ENCODE results near the gene SRC. TPM values are rescaled to one million over a fixed set of nuclear protein-coding genes. Genes with fewer than 3 reads are reported as not detected.

The SRC gene
- total RNA-seq, 6 experiments from 2014 or later, result 22.0 to 35.6 (median 24.6) TPM

DNA sequence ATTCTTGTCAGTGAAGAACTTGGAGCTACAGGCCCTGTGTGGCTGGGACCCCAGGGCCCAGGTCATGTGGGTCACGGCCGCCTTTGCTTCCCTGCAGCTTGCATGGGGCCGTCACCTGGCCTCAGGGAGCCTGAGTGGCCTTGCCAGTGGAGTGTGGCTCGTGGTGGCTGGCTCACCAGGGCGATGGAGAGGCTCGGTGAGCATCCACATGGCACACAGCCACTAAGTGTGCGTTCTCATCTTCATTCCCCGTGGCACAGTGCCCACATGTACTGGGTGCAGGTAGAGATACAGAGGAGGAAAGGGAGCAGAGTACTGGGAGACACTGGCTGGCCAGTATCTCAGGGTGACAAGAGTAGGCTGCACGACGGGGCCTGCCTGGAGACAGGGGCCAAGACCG lies 35.0 kb upstream of the SRC start:
- H3K4me3 Mint-ChIP-seq, result no peak overlapping the region
- no peaks in the 10 kb centered on the region for H3K9me3 Mint-ChIP-seq
- peaks cover 15% of the 10 kb centered on the region for H3K36me3 Mint-ChIP-seq (ENCODE audit: low read depth)
- H3K27me3 Mint-ChIP-seq (ENCODE audit: insufficient read depth), result 0 out of 2 replicates have a peak, but pooled peaks cover 2% of the 10 kb centered on the region
- no peak for DNase-seq
- TF ChIP-seq CTCF (IDR thresholded peaks at IDR 0.05), result no peak
- peaks cover 49% of the 10 kb centered on the region for H3K4me1 Mint-ChIP-seq (ENCODE audit: low read depth)
- peak overlapping the region; percentile 78 for H3K27ac Mint-ChIP-seq

DNA sequence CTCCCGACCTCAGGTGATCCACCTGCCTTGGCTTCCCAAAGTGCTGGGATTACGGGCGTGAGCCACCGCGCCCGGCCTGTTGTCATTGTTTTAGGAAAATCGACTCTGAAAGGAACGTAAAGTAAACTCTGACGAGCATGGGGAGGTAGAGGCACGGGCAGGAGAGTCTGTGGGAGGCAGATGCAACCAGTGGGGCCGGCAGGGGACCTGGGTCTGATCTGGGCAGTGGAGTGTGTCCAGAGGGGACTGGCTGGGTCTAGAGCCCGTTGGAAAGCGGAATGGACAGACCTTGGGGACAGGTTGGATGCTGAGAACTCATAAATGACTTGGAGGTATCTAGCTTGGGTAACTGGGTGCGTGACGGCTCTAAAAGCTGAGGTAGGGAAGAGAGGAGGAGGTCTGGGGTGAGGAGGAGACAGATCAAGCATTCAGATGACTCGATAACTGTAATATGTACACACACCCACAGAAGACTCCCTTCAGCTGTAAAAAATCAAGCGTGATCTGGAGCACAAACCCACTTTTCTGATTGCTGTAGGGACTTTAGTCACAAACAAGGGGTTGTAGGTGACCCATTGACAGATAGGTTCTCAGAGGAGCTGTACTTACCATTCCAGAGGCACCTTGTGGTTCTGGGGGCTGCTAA lies 34.1 kb upstream of the SRC start:
- Mint-ChIP-seq H3K27me3 (ENCODE audit: insufficient read depth) (0 out of 2 replicates have a peak, but pooled peaks cover 2% of the 10 kb centered on the region), H3K4me1 (ENCODE audit: low read depth) (peaks cover 49% of the 10 kb centered on the region), H3K9me3 (no peaks in the 10 kb centered on the region), H3K4me3 (peak overlapping the region; percentile 13; the same call in 1 of the 2 replicates), H3K27ac (peak overlapping the region; percentile 82), H3K36me3 (ENCODE audit: low read depth) (peaks cover 23% of the 10 kb centered on the region)
- no peak for TF ChIP-seq CTCF (IDR thresholded peaks at IDR 0.05)
- peak; percentile 55 for DNase-seq

DNA sequence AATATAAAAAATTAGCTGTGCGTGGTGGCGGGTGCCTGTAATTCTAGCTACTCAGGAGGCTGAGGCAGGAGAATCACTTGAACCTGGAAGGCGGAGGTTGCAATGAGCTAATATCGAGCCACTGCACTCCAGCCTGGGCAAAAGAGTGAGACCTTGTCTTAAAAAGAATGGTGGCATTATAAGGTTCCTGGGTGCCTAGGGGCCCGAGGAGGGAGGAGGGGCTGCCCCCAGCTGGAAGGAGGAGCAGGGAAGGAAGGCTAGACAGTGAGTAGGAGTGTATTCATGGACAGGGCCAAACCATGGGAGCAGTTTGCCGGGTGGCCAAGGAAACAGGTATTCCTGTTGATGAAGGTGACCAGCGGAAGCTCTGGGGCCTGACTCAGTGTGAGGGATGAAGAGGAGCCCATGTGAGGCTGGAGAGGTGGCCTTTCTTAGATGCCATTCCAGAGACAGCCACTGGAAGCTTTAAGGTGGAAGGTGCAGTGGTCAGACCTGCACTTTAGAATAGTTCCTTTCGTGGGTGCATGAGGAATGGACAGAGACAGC lies 32.3 kb upstream of the SRC start:
- Mint-ChIP-seq H3K27me3 (ENCODE audit: insufficient read depth) (peaks cover 2% of the 10 kb centered on the region; the same call in 1 of the 2 replicates), H3K4me1 (ENCODE audit: low read depth) (peaks cover 49% of the 10 kb centered on the region), H3K4me3 (peak overlapping the region; percentile 23; the same call in 1 of the 2 replicates), H3K36me3 (ENCODE audit: low read depth) (peaks cover 26% of the 10 kb centered on the region), H3K9me3 (no peaks in the 10 kb centered on the region), H3K27ac (peak overlapping the region; percentile 86)
- DNase-seq, result no peak
- no peak for TF ChIP-seq CTCF (IDR thresholded peaks at IDR 0.05)

DNA sequence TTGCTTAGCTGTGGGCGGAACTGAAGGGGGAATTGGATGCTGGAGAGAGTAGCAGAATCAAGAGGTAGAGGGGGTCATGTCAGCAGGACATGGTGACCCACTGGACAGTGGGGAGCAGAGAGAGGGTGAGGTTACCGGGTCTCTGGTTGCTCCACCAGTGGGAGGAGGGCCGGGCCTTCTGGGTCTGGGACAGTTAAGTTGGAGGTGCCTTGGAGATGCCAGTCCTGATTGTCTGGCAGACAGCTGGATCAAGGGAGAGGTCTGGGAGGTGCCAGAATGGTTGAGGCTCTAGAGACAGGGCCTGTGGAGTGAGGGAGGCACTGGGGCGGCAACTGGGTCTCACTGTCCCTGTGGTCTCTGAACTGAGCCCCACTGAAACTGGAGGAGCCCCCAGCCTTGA lies 31.8 kb upstream of the SRC start:
- H3K36me3 Mint-ChIP-seq (ENCODE audit: low read depth), result peaks cover 24% of the 10 kb centered on the region
- H3K4me1 Mint-ChIP-seq (ENCODE audit: low read depth), result peaks cover 51% of the 10 kb centered on the region
- peaks cover 2% of the 10 kb centered on the region; the same call in 1 of the 2 replicates for H3K27me3 Mint-ChIP-seq (ENCODE audit: insufficient read depth)
- no peak for DNase-seq
- H3K4me3 Mint-ChIP-seq, result peak overlapping the region; percentile 58; the same call in 1 of the 2 replicates
- peak overlapping the region; percentile 86 for H3K27ac Mint-ChIP-seq
- no peak for TF ChIP-seq CTCF (IDR thresholded peaks at IDR 0.05)
- H3K9me3 Mint-ChIP-seq, result no peaks in the 10 kb centered on the region

DNA sequence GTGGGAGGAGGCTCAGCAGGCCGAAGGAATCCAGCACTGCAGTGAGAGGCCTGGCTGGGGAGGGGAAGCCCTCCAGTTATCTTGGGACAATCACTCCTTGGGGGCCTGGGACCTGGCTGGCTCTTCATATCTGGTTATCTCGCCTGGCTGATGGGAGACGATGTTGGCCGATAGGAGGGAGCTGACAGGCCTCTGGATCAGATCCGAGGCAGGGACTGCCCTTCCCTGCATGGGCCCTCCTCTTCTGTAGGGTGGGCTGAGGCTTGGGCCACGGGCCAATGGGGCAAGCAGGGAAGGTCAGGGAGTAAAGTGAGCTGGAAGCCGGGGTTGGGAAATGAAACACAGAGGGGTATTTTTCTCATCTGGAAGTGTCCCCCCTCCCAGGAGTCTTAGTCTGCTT lies 31.3 kb upstream of the SRC start:
- no peak for DNase-seq
- Mint-ChIP-seq H3K9me3 (no peaks in the 10 kb centered on the region), H3K27ac (peak overlapping the region; percentile 86), H3K36me3 (ENCODE audit: low read depth) (peaks cover 24% of the 10 kb centered on the region), H3K27me3 (ENCODE audit: insufficient read depth) (peaks cover 2% of the 10 kb centered on the region; the same call in 1 of the 2 replicates), H3K4me1 (ENCODE audit: low read depth) (peaks cover 57% of the 10 kb centered on the region), H3K4me3 (peak overlapping the region; percentile 58)
- no peak for TF ChIP-seq CTCF (IDR thresholded peaks at IDR 0.05)
